ENCODE data around the gene TBC1D9.

The TBC1D9 gene

DNA sequence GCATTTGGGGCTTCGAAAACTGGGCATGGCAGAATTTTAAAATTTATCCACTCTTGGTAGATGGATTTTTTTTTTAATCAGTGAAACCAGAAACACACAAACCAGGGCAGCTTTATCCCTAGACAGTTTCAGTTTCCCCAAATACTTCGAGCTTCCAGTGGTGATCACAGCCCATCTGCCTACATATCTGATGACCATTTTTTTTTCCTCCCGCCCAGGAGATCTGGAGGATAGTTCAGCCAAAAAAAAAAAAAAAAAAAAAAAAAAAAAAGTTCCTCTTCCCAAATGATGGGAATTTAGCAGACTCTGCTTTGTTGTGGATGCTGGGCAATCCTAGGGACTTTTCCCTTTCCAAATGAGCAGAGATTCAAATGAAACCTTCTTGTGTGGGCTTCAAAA, 1.0 kb upstream of the TBC1D9 start:
- H3K9me3 ChIP-seq (ENCODE audit: insufficient read depth, low read depth, low read length) = no peaks in the 10 kb centered on the region
- H3K4me1 ChIP-seq (ENCODE audit: insufficient read depth, low read length, poor library complexity, severe bottlenecking) = peaks cover 34% of the 10 kb centered on the region
- peak overlapping the region; percentile 95; the same call in 1 of the 2 replicates for H2AFZ ChIP-seq (ENCODE audit: low read length)
- TF ChIP-seq, protein P1, sequence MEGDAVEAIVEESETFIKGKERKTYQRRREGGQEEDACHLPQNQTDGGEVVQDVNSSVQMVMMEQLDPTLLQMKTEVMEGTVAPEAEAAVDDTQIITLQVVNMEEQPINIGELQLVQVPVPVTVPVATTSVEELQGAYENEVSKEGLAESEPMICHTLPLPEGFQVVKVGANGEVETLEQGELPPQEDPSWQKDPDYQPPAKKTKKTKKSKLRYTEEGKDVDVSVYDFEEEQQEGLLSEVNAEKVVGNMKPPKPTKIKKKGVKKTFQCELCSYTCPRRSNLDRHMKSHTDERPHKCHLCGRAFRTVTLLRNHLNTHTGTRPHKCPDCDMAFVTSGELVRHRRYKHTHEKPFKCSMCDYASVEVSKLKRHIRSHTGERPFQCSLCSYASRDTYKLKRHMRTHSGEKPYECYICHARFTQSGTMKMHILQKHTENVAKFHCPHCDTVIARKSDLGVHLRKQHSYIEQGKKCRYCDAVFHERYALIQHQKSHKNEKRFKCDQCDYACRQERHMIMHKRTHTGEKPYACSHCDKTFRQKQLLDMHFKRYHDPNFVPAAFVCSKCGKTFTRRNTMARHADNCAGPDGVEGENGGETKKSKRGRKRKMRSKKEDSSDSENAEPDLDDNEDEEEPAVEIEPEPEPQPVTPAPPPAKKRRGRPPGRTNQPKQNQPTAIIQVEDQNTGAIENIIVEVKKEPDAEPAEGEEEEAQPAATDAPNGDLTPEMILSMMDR (conservative IDR thresholded peaks at IDR 0.05; ENCODE audit: low read length) = no peak
- no peak for TF ChIP-seq EZH2phosphoT487 (IDR thresholded peaks at IDR 0.05; ENCODE audit: borderline replicate concordance)
- no peaks in the 10 kb centered on the region for H4K20me1 ChIP-seq (ENCODE audit: insufficient read depth, low read length, poor library complexity, severe bottlenecking)
- H3K9ac ChIP-seq (ENCODE audit: low read depth, low read length, poor library complexity, severe bottlenecking) = peak overlapping the region; percentile 81
- no peaks in the 10 kb centered on the region for H3K27me3 ChIP-seq (ENCODE audit: insufficient read depth, low read length, poor library complexity, severe bottlenecking)
- no peaks in the 10 kb centered on the region for H3K9me2 ChIP-seq (replicated peaks; ENCODE audit: low read depth, low read length)
- 0 out of 2 replicates have a peak, but pooled peaks cover 11% of the 10 kb centered on the region for H3K79me2 ChIP-seq (ENCODE audit: insufficient read depth, low read length)
- H3K4me2 ChIP-seq (ENCODE audit: low read depth, low read length, poor library complexity, severe bottlenecking) = peak overlapping the region; percentile 75
- H3K36me3 ChIP-seq (ENCODE audit: insufficient read depth, low read length) = no peaks in the 10 kb centered on the region
- H3K4me3 ChIP-seq (ENCODE audit: low read length, poor library complexity, severe bottlenecking) = peak overlapping the region; percentile 84
- 0 out of 2 replicates have a peak, but pooled peaks cover 7% of the 10 kb centered on the region for H3F3A ChIP-seq (ENCODE audit: low read depth)

DNA sequence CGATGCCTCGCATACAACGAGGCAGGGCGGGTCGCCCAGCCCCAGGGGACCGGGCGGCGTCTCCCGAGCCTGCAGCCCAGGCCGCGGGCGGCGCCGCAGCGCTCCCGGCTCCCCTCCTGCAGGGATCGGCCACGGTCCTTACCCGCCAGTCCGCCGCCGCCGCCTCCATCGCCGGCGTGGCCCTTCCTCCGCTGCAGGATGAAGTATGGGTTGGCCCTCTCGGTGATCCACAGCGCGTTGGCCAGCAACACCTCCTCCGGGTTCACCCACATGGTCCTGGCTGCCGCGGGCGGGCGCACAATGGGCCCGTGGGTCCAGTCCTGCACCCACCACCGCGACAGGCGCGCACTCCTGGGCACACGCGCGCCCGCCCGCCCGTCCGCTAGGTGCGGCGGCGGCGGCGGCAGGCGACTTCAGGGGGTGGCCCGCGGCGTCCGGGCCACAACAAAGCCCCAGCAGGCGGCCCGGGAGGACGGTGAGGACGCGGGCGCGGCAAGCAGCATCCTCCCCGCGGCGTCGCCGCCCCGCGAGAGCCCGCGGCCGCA, 339 bp downstream of the TBC1D9 start:
- no peaks in the 10 kb centered on the region for H3K9me3 ChIP-seq (ENCODE audit: insufficient read depth, low read depth, low read length)
- H3K9ac ChIP-seq (ENCODE audit: low read depth, low read length, poor library complexity, severe bottlenecking) = peak overlapping the region; percentile 81
- peak overlapping the region; percentile 84 for H3K4me3 ChIP-seq (ENCODE audit: low read length, poor library complexity, severe bottlenecking)
- TF ChIP-seq, protein P1 (conservative IDR thresholded peaks at IDR 0.05; ENCODE audit: low read length) = no peak
- TF ChIP-seq EZH2phosphoT487 (IDR thresholded peaks at IDR 0.05; ENCODE audit: borderline replicate concordance) = no peak
- H3K36me3 ChIP-seq (ENCODE audit: insufficient read depth, low read length) = no peaks in the 10 kb centered on the region
- H2AFZ ChIP-seq (ENCODE audit: low read length) = peak overlapping the region; percentile 95
- no peaks in the 10 kb centered on the region for H3K27me3 ChIP-seq (ENCODE audit: insufficient read depth, low read length, poor library complexity, severe bottlenecking)
- no peaks in the 10 kb centered on the region for H4K20me1 ChIP-seq (ENCODE audit: insufficient read depth, low read length, poor library complexity, severe bottlenecking)
- H3K9me2 ChIP-seq (replicated peaks; ENCODE audit: low read depth, low read length) = no peaks in the 10 kb centered on the region
- peaks cover 48% of the 10 kb centered on the region for H3K4me1 ChIP-seq (ENCODE audit: insufficient read depth, low read length, poor library complexity, severe bottlenecking)
- H3K79me2 ChIP-seq (ENCODE audit: insufficient read depth, low read length) = 0 out of 2 replicates have a peak, but pooled peaks cover 11% of the 10 kb centered on the region
- H3F3A ChIP-seq (ENCODE audit: low read depth) = 0 out of 2 replicates have a peak, but pooled peaks cover 7% of the 10 kb centered on the region
- H3K4me2 ChIP-seq (ENCODE audit: low read depth, low read length, poor library complexity, severe bottlenecking) = peak overlapping the region; percentile 75

DNA sequence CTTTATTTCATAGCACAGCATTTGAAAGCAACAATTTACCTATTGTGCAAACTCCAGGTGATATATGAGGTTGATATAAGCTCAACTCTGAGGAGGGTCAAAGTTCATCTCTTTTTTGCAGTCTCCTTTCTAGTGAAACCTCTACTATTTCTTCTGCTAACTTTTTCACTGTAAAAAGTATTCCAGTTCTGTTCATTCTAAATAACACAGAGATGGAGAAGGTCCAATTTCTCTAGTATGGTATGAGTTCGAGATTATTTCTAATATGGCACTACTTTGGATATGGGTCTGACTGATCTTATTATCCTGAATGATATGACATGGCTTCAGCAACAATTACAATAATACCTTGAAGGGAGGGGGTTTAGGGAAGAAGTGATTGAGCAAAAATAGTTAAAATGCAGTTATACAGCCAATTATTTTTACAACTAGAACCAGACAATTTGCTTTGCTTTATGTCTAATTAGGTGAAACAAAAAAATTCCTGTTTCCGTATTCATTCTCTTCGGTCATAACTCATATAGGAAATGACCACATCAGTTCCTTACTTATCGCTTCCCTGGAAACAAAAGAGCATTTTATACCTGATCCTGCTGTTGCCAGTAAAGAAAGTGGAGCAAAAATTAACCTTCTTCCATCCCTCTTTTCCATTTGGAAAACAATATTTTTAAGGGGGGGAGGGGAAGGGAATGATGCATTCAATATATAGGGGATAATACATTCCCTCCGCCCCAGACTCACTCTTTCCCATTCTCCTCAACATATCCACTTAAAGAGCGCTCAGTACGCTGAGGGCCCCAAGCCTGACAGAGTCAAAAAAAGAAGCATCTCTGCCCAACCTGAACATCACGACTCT, 1.0 kb downstream of the TBC1D9 start:
- Histone ChIP-seq H2AFZ (ENCODE audit: low read length) (peak overlapping the region; percentile 95), H3F3A (ENCODE audit: low read depth) (0 out of 2 replicates have a peak, but pooled peaks cover 7% of the 10 kb centered on the region), H3K9me2 (replicated peaks; ENCODE audit: low read depth, low read length) (no peaks in the 10 kb centered on the region), H3K36me3 (ENCODE audit: insufficient read depth, low read length) (no peaks in the 10 kb centered on the region), H3K79me2 (ENCODE audit: insufficient read depth, low read length) (peaks cover 11% of the 10 kb centered on the region; the same call in 1 of the 2 replicates), H3K4me2 (ENCODE audit: low read depth, low read length, poor library complexity, severe bottlenecking) (peak overlapping the region; percentile 75), H3K4me1 (ENCODE audit: insufficient read depth, low read length, poor library complexity, severe bottlenecking) (peaks cover 51% of the 10 kb centered on the region), H3K9ac (ENCODE audit: low read depth, low read length, poor library complexity, severe bottlenecking) (peak overlapping the region; percentile 81), H3K9me3 (ENCODE audit: insufficient read depth, low read depth, low read length) (no peaks in the 10 kb centered on the region), H3K27me3 (ENCODE audit: insufficient read depth, low read length, poor library complexity, severe bottlenecking) (no peaks in the 10 kb centered on the region), H4K20me1 (ENCODE audit: insufficient read depth, low read length, poor library complexity, severe bottlenecking) (no peaks in the 10 kb centered on the region), H3K4me3 (ENCODE audit: low read length, poor library complexity, severe bottlenecking) (peak overlapping the region; percentile 84)
- TF ChIP-seq, protein P1 (conservative IDR thresholded peaks at IDR 0.05; ENCODE audit: low read length) = no peak
- no peak for TF ChIP-seq EZH2phosphoT487 (IDR thresholded peaks at IDR 0.05; ENCODE audit: borderline replicate concordance)

All from Loucy (cell line).